Inferior parietal cortex (tissue), 1 donor: Measurements from ENCODE around the gene SIPA1.
"Not testable (repeated sequence)": the region's sequence is repeated elsewhere in the genome, so short reads cannot be mapped to it uniquely, and the experiment has no call there.

ENCODE experiments used
- DNase-seq: peaks from one replicate; pipeline ENCODE4 v3.0.0-alpha.2; 2016; ENCODE audit errors: extremely low spot score

The SIPA1 gene

DNA sequence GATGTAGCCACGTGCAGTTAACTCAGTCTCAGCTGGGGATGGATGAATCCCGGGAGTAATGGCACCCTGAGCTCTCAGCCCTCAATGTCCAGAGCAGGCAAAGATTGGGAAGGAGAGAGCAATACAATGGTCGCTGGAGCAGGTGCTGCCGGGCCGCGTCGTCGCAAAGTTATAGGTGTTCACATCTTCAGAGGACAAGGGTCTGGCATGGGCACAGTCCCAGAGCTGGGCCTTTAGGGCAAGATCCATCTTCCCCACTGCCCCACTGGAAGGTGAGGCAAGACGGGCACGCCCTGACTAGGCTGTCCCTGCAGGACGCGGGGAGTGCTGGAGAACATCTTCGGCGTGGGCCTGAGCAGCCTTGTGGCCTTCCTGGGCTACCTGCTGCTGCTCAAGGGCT lies 14.7 kb upstream of the SIPA1 start:
- DNase-seq = no peak

GRCh38 chr11:65623852-65624616 lies 13.9 kb upstream of the SIPA1 start:
- no peak for DNase-seq

GRCh38 chr11:65624931-65625627 lies 12.8 kb upstream of the SIPA1 start:
- DNase-seq = no peak

DNA sequence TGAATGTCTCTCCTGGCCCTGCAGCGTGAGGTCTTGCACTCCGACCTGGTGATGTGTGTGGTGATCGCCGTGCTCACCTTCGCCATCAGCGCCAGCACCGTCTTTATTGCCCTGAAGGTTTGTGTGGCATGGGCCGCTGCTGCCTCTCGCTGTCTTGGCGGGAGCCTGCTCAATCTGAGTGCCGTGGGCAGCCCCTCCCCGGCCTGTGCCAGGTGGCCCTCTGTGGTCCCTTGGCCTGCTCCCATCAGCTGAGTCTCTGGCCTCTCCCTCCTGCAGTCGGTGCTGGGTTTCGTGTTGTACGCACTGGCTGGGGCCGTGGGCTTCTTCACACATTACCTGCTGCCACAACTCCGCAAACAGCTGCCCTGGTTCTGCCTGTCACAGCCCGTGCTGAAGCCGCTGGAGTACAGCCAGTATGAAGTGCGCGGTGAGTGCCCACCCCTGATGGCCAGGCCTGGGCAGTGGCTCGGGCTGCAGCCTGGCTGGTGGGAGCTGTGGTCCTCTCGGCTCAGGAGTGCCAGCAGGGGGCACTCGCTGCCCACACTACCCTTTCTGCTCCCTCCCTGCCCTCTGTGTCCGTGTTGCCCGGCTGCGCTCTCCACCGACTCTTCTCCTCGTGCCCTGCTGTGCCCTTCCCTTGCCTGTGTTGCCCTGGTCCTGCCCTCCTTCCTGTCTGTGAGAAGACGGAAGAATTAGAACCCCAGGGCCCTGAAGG lies 12.1 kb upstream of the SIPA1 start:
- DNase-seq = peak; percentile 57

DNA sequence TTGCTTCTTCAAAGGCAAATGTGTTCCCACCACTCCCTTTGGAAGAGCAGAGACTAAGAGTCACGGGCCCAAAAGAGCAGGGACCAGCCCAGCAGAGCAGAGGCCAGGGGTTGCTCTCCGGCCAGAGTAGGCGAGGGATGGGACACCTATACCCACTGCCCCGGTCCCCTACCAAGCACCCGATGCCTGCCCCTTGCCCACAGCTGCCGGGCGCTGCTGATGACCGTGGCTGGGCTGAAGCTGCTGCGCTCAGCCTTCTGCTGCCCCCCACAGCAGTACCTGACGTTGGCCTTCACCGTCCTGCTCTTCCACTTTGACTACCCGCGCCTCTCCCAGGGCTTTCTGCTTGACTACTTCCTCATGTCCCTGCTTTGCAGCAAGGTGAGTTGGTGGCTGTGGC lies 10.7 kb upstream of the SIPA1 start:
- no peak for DNase-seq

DNA sequence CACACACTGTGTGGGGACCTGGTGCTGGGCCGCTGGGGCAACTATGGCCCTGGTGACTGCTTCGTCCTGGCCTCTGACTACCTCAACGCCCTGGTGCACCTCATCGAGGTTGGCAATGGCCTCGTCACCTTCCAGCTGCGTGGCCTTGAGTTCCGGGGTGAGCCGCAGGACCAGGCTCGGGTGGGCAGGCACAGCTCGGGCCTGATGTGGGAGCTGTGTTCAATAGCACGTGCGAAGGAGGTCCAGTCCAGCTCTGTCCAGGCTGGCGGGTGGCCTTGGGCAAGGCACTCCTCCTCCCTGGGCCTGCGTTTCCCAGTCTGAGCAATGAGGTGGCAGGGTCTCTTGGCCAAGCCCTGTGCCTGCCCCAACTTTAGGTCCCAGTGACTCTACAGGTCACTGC lies 8.3 kb upstream of the SIPA1 start:
- no peak for DNase-seq

- DNase-seq = no peak
Observed at GRCh38 chr11:65630215-65630614, 7.7 kb upstream of the SIPA1 start.

DNA sequence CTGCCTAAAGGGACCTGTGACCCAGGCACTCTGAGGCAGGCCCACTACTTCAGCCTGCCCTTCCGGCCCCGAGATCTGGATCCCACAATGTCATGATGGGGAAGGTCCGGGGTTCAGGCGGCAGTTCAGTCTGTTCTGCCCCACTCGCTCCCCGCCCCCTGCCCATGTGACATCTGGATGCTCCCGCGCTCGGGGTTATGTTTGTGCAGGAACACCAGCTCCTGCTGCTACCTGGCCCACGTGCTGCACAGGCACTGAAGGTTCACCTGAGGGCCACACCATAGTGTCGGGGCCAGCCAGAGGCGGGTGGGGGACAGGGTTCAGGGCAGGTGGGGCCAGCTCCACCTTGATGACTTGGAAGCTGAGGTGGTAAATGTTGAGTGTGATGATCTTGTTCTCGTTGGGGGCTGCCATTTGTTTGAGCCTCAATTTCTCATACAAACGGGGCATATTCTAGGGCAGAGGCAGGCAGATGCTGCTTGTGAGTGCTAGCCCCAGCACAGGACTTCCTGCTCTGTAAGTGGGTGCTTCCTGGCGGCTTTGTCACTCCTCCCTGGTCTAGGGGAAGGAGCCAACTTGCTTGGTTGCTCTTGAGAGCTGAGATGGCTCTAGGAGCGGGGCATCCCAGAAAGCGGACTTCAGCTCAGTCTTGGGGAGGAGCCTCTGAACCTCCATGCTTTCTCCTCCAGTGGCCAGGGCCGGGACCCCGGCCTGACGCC lies 4.4 kb upstream of the SIPA1 start:
- no peak for DNase-seq

- DNase-seq = no peak
Observed at GRCh38 chr11:65634109-65634436, 3.8 kb upstream of the SIPA1 start.

DNA sequence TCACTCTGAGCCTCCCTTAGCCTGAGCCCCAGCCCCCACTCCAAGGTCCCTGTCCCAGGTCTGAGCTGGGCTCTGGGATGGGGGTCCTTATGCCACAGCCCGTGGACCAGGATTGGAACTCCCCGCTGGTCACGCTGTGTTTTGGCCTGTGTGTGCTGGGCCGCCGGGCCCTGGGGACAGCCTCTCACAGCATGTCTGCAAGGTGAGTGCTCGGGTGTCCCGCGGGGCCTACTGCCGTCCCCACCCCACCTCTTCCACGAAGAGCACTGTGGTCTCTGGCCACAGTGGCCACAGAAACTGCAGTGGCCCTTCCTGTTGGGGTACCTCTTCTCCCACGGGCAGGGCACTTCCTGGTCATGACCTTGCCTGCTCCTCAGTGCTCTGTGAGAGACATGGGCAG lies 3.5 kb upstream of the SIPA1 start:
- no peak for DNase-seq

DNA sequence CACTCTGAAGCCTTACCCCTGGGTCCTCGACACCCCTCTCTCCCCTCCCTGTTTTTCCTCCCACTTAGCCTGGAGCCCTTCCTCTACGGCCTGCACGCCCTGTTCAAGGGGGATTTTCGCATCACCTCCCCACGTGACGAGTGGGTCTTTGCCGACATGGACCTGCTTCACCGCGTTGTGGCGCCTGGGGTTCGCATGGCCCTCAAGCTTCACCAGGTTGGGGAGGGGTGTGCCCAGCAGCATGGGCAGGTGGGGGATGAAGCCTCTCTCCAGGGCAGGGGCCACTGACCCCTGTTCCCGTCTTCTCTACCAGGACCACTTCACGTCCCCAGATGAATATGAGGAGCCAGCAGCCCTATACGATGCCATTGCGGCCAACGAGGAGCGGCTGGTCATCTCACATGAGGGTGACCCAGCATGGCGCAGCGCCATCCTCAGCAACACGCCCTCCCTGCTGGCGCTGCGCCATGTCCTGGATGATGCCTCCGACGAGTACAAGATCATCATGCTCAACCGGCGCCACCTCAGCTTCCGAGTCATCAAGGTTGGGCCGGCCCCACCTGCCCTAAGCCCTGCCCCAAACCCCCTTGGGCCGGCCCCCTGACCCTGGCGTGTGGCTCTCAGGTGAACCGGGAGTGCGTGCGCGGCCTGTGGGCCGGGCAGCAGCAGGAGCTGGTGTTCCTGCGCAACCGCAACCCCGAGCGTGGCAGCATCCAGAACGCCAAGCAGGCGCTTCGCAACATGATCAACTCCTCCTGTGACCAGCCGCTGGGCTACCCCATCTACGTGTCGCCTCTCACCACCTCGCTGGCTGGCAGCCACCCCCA lies 2.8 kb upstream of the SIPA1 start:
- no peak for DNase-seq

GRCh38 chr11:65636108-65637031 lies 1.5 kb upstream of the SIPA1 start:
- no peak for DNase-seq

- DNase-seq = no peak
Observed at GRCh38 chr11:65637032-65637557, 806 bp upstream of the SIPA1 start.

DNA sequence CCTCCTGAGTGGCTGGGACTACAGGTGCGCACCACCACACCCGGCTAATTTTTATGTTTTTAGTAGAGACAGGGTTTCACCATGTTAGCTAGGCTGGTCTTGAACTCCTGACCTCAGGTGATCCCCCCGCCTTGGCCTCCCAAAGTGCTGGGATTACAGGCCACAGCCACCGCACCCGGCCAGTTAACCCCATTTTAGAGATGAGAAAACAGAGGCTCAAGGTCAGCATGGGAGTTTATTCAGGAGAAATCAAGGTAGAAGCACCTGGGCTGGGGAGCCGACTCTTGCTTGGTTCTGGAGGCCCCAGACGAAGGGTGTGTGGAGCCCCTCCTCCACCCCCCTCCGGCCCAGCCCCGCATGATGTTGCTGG lies 1.3 kb downstream of the SIPA1 start:
- DNase-seq = not testable (repeated sequence)

GRCh38 chr11:65639623-65640482 lies 2.0 kb downstream of the SIPA1 start:
- DNase-seq = no peak

DNA sequence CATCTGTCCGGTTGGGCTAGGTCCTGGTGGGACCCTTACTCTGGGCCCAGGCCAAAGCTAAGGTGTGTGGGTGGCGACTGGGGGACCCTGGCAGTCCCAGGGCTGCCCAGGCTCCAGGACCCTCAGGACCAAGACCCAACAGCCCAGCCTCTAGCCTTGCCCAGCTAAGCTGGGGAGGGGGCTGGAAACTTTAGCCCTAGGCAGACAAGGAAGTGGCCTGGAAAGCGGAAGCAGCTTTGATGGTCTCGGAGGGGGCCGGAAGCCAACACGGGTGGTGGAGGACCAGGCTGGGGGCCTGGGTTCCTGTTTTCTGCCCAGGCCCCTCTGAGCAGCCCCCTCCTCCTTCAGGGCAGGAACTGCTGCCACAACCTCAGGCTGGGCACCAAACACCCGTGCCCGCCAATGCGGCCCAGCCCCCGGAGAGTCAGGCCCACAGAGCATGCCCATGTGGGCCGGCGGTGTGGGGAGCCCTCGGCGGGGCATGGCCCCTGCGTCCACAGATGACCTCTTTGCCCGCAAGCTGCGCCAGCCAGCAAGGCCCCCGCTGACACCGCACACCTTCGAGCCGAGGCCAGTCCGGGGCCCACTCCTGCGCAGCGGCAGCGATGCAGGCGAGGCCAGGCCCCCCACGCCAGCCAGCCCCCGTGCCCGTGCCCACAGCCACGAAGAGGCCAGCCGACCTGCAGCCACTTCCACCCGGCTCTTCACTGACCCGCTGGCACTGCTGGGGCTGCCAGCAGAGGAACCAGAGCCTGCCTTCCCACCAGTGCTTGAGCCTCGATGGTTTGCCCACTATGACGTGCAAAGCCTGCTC lies 2.8 kb downstream of the SIPA1 start:
- DNase-seq = no peak

GRCh38 chr11:65641297-65642013 lies 3.6 kb downstream of the SIPA1 start:
- DNase-seq = no peak
